PC-3 (cell line): ENCODE measurements around the gene SPSB4.

Source experiments
- EZH2 ChIP-seq: fragments of 300-600 bp; sonication (generic); IDR thresholded peaks from one replicate; pipeline ENCODE4 v1.6.1; 2017; ENCODE audit warnings: antibody characterized with exemption, mild to moderate bottlenecking, low read length; ENCODE audit not compliant: unreplicated experiment
- TF ChIP-seq, protein P1 (sequence below): fragments of 300-600 bp; sonication (generic); conservative IDR thresholded peaks from 2 replicates; pipeline ENCODE4 v1.5.1; 2017; ENCODE audit warnings: antibody characterized with exemption, low read depth, mild to moderate bottlenecking, low read length

DNA sequence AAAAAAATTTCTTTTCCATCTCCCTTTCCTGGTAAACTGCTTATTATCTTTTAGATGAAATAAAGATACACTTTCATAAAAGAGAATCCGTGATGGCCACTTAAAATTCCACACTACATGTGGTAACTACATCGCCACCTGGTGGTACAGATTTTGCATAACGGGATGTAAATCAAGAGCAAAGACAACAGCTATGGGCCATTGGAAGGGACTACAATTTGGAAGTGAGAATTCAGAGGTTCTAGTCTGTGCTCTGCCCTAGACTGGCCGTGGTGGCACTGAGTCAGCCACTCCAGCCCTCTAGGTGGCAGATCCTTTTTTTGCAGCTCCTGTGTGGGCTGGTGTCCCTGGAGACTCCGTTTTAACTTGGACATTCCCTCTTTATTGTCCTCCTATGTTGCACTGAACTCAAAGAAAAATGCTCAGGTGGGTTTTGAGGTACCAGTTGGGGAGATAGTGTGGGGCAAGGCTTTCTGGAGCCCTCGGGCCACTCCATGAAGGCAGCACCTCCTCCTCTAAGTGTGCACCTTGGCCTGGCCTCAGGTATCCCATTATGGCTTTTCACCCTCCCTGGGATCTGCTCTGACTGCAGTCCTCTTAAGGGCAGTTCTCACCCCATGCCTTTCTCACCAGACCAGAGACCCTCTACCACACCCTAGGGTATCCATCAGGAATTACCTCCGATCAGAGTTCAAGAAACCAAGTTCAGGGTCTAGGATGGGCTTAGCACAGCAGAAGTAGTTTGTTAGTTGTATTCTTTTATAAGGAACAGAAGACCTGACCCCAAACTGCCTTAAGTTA lies 54.9 kb downstream of the SPSB4 start:
- TF ChIP-seq, protein P1, sequence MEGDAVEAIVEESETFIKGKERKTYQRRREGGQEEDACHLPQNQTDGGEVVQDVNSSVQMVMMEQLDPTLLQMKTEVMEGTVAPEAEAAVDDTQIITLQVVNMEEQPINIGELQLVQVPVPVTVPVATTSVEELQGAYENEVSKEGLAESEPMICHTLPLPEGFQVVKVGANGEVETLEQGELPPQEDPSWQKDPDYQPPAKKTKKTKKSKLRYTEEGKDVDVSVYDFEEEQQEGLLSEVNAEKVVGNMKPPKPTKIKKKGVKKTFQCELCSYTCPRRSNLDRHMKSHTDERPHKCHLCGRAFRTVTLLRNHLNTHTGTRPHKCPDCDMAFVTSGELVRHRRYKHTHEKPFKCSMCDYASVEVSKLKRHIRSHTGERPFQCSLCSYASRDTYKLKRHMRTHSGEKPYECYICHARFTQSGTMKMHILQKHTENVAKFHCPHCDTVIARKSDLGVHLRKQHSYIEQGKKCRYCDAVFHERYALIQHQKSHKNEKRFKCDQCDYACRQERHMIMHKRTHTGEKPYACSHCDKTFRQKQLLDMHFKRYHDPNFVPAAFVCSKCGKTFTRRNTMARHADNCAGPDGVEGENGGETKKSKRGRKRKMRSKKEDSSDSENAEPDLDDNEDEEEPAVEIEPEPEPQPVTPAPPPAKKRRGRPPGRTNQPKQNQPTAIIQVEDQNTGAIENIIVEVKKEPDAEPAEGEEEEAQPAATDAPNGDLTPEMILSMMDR: peak; percentile 74
- TF ChIP-seq EZH2: no peak
